Neuronal stem cell (in vitro differentiated cells): ENCODE data around the gene ATP6V1B1.

Experiments used
- DNase-seq: peaks from one replicate; pipeline ENCODE4 v3.0.0-alpha.2; 2013; ENCODE audit warnings: low spot score
- H2AFZ ChIP-seq: one replicate; pipeline ENCODE4 v1.6.1; 2013; ENCODE audit warnings: mild to moderate bottlenecking, low read length, inconsistent platforms
- H2AK5ac ChIP-seq: 2 replicates; pipeline ENCODE4 v1.6.1; 2013; ENCODE audit warnings: low read depth, mild to moderate bottlenecking, inconsistent platforms, low read length, moderate library complexity, mixed read lengths
- H2BK120ac ChIP-seq: 2 replicates; pipeline ENCODE4 v1.6.1; 2013; ENCODE audit warnings: low read depth, mild to moderate bottlenecking, inconsistent platforms, low read length, moderate library complexity, mixed read lengths
- H2BK12ac ChIP-seq: one replicate; pipeline ENCODE4 v1.6.1; 2013; ENCODE audit warnings: low read length, inconsistent platforms
- H2BK15ac ChIP-seq: 2 replicates; pipeline ENCODE4 v1.6.1; 2013; ENCODE audit warnings: mild to moderate bottlenecking, low read length, inconsistent platforms, mixed read lengths
- H2BK5ac ChIP-seq: one replicate; pipeline ENCODE4 v1.6.1; 2013; ENCODE audit warnings: inconsistent platforms, mild to moderate bottlenecking, low read length, moderate library complexity
- H3K14ac ChIP-seq: one replicate; pipeline ENCODE4 v1.6.1; 2013; ENCODE audit warnings: low read length, inconsistent platforms
- H3K18ac ChIP-seq: 2 replicates; pipeline ENCODE4 v1.6.1; 2013; ENCODE audit warnings: low read length, inconsistent platforms
- H3K23ac ChIP-seq: 2 replicates; pipeline ENCODE4 v1.6.1; 2013; ENCODE audit warnings: low read depth, mild to moderate bottlenecking, mixed read lengths, low read length, inconsistent platforms; ENCODE audit not compliant: poor library complexity
- H3K27ac ChIP-seq: replicated peaks from 3 replicates; pipeline ENCODE4 v1.5.1; 2013; ENCODE audit warnings: low read length, inconsistent platforms
- H3K27me3 ChIP-seq, 3 experiments: 2 replicates each; pipeline ENCODE4 v1.6.1; 2013; ENCODE audit warnings: low read length in 3 of 3, mild to moderate bottlenecking in 2 of 3, inconsistent platforms in 1 of 3, low read depth in 1 of 3, mixed read lengths in 1 of 3, moderate library complexity in 1 of 3; ENCODE audit not compliant: control insufficient read depth in 3 of 3, insufficient read depth in 3 of 3
- H3K36me3 ChIP-seq, 2 donors: replicated peaks in 1 of 2; 2 replicates each; pipeline ENCODE4 v1.6.1; 2013; ENCODE audit warnings: low read length in 2 of 2; ENCODE audit not compliant: control insufficient read depth in 2 of 2, insufficient read depth in 2 of 2
- H3K4ac ChIP-seq: 2 replicates; pipeline ENCODE4 v1.6.1; 2013; ENCODE audit warnings: inconsistent platforms, mild to moderate bottlenecking, low read length, moderate library complexity
- H3K4me1 ChIP-seq, 2 donors: 1 replicate in 1 of 2; 2 replicates in 1 of 2; pipeline ENCODE4 v1.6.1; 2013; ENCODE audit warnings: low read length in 2 of 2, low read depth in 1 of 2; ENCODE audit not compliant: control insufficient read depth in 2 of 2, insufficient read depth in 1 of 2
- H3K4me2 ChIP-seq: one replicate; pipeline ENCODE4 v1.6.1; 2013; ENCODE audit warnings: mild to moderate bottlenecking, low read length, inconsistent platforms; ENCODE audit not compliant: insufficient read depth, poor library complexity, severe bottlenecking
- H3K4me3 ChIP-seq, 2 donors: 2 replicates each; pipeline ENCODE4 v1.5.1; 2013; ENCODE audit warnings: low read length in 2 of 2, mild to moderate bottlenecking in 2 of 2, inconsistent platforms in 1 of 2, moderate library complexity in 1 of 2
- H3K79me1 ChIP-seq: one replicate; pipeline ENCODE4 v1.6.1; 2013; ENCODE audit warnings: low read depth, mild to moderate bottlenecking, inconsistent platforms, low read length, moderate library complexity
- H3K9ac ChIP-seq: one replicate; pipeline ENCODE4 v1.6.1; 2013; ENCODE audit warnings: mild to moderate bottlenecking, low read depth, low read length, inconsistent platforms; ENCODE audit not compliant: poor library complexity
- H3K9me3 ChIP-seq, 2 donors: replicated peaks in 1 of 2; 2 replicates each; pipeline versions ENCODE3 to v1.6.1; 2013; ENCODE audit warnings: low read length in 2 of 2, mild to moderate bottlenecking in 2 of 2, inconsistent platforms in 1 of 2, low read depth in 1 of 2, mixed read lengths in 1 of 2, moderate library complexity in 1 of 2; ENCODE audit not compliant: control insufficient read depth in 2 of 2, insufficient read depth in 1 of 2
- H4K8ac ChIP-seq: one replicate; pipeline ENCODE4 v1.6.1; 2013; ENCODE audit warnings: low read depth, mild to moderate bottlenecking, inconsistent platforms, low read length, moderate library complexity
- H4K91ac ChIP-seq: one replicate; pipeline ENCODE4 v1.6.1; 2013; ENCODE audit warnings: low read length, low read depth, mild to moderate bottlenecking, inconsistent platforms; ENCODE audit not compliant: poor library complexity
- WGBS, 2 donors: extraction: QIAGEN DNeasy Blood & Tissue Kit; methylation state at CpG; one replicate each; pipeline ENCODE4 v1.1.7; 2013; ENCODE audit warnings: missing lambda C conversion rate in 2 of 2, mixed read lengths in 1 of 2; ENCODE audit not compliant: insufficient read length in 2 of 2, insufficient replicate concordance in 1 of 2; ENCODE audit errors: extremely low coverage in 2 of 2; 5-methylcytosine and 5-hydroxymethylcytosine counted together

ATP6V1B1 gene

GRCh38 chr2:70991742-70992141, 56.0 kb downstream of the ATP6V1B1 start:
- H3K4me1 ChIP-seq: peaks cover 3 to 10% of the 10 kb centered on the region in 2 donors
- no peak overlapping the region for H4K8ac ChIP-seq
- H2BK120ac ChIP-seq: no peak overlapping the region
- no peak overlapping the region for H3K23ac ChIP-seq
- peaks cover 12% of the 10 kb centered on the region for H3K79me1 ChIP-seq
- no peaks in the 10 kb centered on the region for H3K27me3 ChIP-seq
- no peak overlapping the region for H3K9ac ChIP-seq
- H3K14ac ChIP-seq: no peak overlapping the region
- H3K36me3 ChIP-seq: peaks cover 26 to 57% of the 10 kb centered on the region in 2 donors
- no peaks in the 10 kb centered on the region for H3K9me3 ChIP-seq
- no peak for DNase-seq
- no peak overlapping the region for H4K91ac ChIP-seq
- no CpG with 5 or more reads among the region's 9 CpGs for WGBS, 2 donors
- no peak overlapping the region for H3K4me2 ChIP-seq
- peak overlapping the region in 1 of 2 donors; percentile 64 for H3K4me3 ChIP-seq
- no peak overlapping the region for H3K4ac ChIP-seq
- no peak overlapping the region for H2BK15ac ChIP-seq
- no peak overlapping the region for H2AK5ac ChIP-seq
- no peak overlapping the region for H2BK5ac ChIP-seq
- H2BK12ac ChIP-seq: no peak overlapping the region
- no peak overlapping the region for H2AFZ ChIP-seq
- H3K27ac ChIP-seq: no peak overlapping the region
- no peak overlapping the region for H3K18ac ChIP-seq

GRCh38 chr2:70992945-70993853, 57.5 kb downstream of the ATP6V1B1 start:
- Histone ChIP-seq H2BK15ac (no peak overlapping the region), H2BK5ac (no peak overlapping the region), H3K4me2 (no peak overlapping the region), H3K27me3 (no peaks in the 10 kb centered on the region), H3K9ac (peak overlapping the region; percentile 46), H3K23ac (no peak overlapping the region), H3K18ac (no peak overlapping the region), H2BK120ac (no peak overlapping the region), H3K4me1 (peaks cover 3 to 10% of the 10 kb centered on the region in 2 donors), H4K91ac (no peak overlapping the region), H3K4ac (no peak overlapping the region), H2AK5ac (no peak overlapping the region), H3K27ac (no peak overlapping the region), H3K36me3 (peaks cover 20 to 42% of the 10 kb centered on the region in 2 donors), H2BK12ac (no peak overlapping the region), H2AFZ (no peak overlapping the region), H3K4me3 (peak overlapping the region in 1 of 2 donors; percentile 83), H4K8ac (no peak overlapping the region), H3K79me1 (peaks cover 12% of the 10 kb centered on the region), H3K14ac (no peak overlapping the region), H3K9me3 (no peaks in the 10 kb centered on the region)
- no CpG with 5 or more reads among the region's 12 CpGs for WGBS, 2 donors
- DNase-seq: no peak

- Histone ChIP-seq H3K9ac (peak overlapping the region; percentile 96), H2BK5ac (peak overlapping the region; percentile 68), H2BK120ac (no peak overlapping the region), H2AFZ (peak overlapping the region; percentile 97), H3K4me3 (peak overlapping the region; percentile 83 to 97), H4K8ac (peak overlapping the region; percentile 31), H3K79me1 (peaks cover 12% of the 10 kb centered on the region), H2AK5ac (peak overlapping the region; percentile 53), H2BK12ac (no peak overlapping the region), H3K23ac (peak overlapping the region; percentile 95), H4K91ac (no peak overlapping the region), H3K9me3 (no peaks in the 10 kb centered on the region), H3K18ac (peak overlapping the region; percentile 94), H3K4me1 (peaks cover 3 to 10% of the 10 kb centered on the region in 2 donors), H3K36me3 (peaks cover 10 to 32% of the 10 kb centered on the region in 2 donors), H3K27me3 (peaks cover 0 to 3% (median 0%) of the 10 kb centered on the region in 3 experiments), H3K27ac (no peak overlapping the region), H3K4ac (no peak overlapping the region), H2BK15ac (peak overlapping the region; percentile 39), H3K4me2 (peak overlapping the region; percentile 98), H3K14ac (peak overlapping the region; percentile 86)
- no CpG with 5 or more reads among the region's 49 CpGs for WGBS, 2 donors
- DNase-seq: no peak
These were observed 58.5 kb downstream of the ATP6V1B1 start for GRCh38 chr2:70994009-70994698.
